ENCODE data around the gene GPER1. TPM values are rescaled to one million over a fixed set of nuclear protein-coding genes. Genes with fewer than 3 reads are reported as not detected.

The GPER1 gene
- polyA plus RNA-seq, 1 experiment: 1.4 TPM

DNA sequence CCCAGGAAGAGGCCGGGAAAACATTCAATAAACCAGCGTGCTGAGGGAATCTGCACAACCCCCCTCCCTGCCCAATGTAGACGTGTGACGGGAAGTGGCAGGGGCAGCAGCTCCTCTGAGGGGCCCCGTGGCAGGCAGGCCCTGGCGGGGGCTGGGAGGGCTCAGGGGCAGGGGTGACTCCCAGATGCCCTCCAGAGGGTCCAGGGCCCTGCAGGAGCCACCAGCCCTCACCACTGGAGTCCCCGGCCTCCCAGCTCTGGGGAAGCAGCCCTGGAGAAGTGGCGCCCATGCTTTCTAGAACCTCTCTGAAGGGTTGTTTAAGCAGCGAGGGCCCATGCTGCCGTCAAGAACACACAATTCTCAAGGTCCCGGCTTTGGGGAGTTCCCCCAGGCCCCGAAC, 8.4 kb upstream of the GPER1 start:
- no peaks in the 10 kb centered on the region; the same call in 1 of the 2 replicates for H3K9me3 ChIP-seq (ENCODE audit: control insufficient read depth, insufficient read depth, low read length)
- no peak overlapping the region for H3K27ac ChIP-seq (ENCODE audit: low read depth, low read length)
- H3K27me3 ChIP-seq (ENCODE audit: control insufficient read depth, insufficient read depth, low read length): no peaks in the 10 kb centered on the region
- no peak for DNase-seq (ENCODE audit: low read depth, low spot score)
- CTCF ChIA-PET: interaction anchor here (1.4 to 2.3 kb wide), 2 partner anchors 14 to 87 kb away, joined by 6 to 8 read pairs; no protein-coding TSS in a partner anchor
- TF ChIP-seq CTCF (IDR thresholded peaks at IDR 0.05; ENCODE audit: low read depth, low read length): no peak
- POLR2A ChIA-PET: no interaction called here
- H3K4me3 ChIP-seq (ENCODE audit: low read depth, low read length): no peak overlapping the region

DNA sequence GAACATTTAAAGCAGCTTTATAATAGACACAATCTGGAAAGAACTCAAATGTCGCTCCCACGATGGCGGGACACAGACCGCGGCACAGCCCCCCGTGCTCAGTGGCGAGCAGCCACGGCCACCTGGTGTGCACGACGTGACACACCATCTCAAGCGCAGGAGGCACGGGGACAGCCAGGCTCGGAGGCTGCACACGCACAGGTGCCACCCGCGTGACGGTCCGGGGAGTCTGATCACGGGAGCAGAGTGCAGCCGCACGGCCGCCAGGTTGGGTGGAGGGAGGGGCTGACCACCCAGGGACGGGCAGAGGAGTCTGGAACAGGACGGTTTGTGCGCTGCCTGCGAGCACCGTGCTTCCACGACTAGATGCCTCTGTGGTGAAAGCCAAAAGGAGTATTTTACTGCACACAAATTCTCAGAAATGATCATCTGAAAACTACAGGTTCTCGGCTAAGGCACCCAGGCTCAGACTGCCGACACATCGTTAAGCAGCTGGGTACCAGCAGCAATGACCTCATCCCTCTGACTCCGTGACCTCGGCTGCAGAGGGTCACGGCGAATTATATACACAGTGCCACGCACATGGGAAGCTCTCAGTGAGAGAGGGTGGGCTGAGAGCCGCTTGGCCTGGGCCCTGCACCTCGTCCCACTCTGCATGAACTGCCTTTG, 7.5 kb upstream of the GPER1 start:
- Histone ChIP-seq H3K27ac (ENCODE audit: low read depth, low read length) (no peak overlapping the region), H3K9me3 (ENCODE audit: control insufficient read depth, insufficient read depth, low read length) (no peaks in the 10 kb centered on the region; the same call in 1 of the 2 replicates), H3K4me3 (ENCODE audit: low read depth, low read length) (no peak overlapping the region), H3K27me3 (ENCODE audit: control insufficient read depth, insufficient read depth, low read length) (no peaks in the 10 kb centered on the region)
- DNase-seq (ENCODE audit: low read depth, low spot score): no peak
- POLR2A ChIA-PET: interaction anchor here (0.6 kb wide), 1 partner anchor 111 kb away, joined by 4 read pairs; no protein-coding TSS in a partner anchor
- TF ChIP-seq CTCF (IDR thresholded peaks at IDR 0.05; ENCODE audit: low read depth, low read length): no peak
- CTCF ChIA-PET: interaction anchor here (1.4 to 2.3 kb wide), 2 partner anchors 15 to 87 kb away, joined by 6 to 8 read pairs; no protein-coding TSS in a partner anchor

GRCh38 chr7:1080921-1081255, 7.0 kb upstream of the GPER1 start:
- ChIA-PET CTCF (interaction anchor here (2.3 kb wide), 1 partner anchor 15 kb away, joined by 8 read pairs; no protein-coding TSS in a partner anchor), POLR2A (interaction anchor here (0.6 kb wide), 1 partner anchor 112 kb away, joined by 4 read pairs; no protein-coding TSS in a partner anchor)
- no peaks in the 10 kb centered on the region; the same call in 1 of the 2 replicates for H3K9me3 ChIP-seq (ENCODE audit: control insufficient read depth, insufficient read depth, low read length)
- H3K27me3 ChIP-seq (ENCODE audit: control insufficient read depth, insufficient read depth, low read length): no peaks in the 10 kb centered on the region
- no peak overlapping the region for H3K4me3 ChIP-seq (ENCODE audit: low read depth, low read length)
- no peak for DNase-seq (ENCODE audit: low read depth, low spot score)
- no peak for TF ChIP-seq CTCF (IDR thresholded peaks at IDR 0.05; ENCODE audit: low read depth, low read length)
- no peak overlapping the region for H3K27ac ChIP-seq (ENCODE audit: low read depth, low read length)

DNA sequence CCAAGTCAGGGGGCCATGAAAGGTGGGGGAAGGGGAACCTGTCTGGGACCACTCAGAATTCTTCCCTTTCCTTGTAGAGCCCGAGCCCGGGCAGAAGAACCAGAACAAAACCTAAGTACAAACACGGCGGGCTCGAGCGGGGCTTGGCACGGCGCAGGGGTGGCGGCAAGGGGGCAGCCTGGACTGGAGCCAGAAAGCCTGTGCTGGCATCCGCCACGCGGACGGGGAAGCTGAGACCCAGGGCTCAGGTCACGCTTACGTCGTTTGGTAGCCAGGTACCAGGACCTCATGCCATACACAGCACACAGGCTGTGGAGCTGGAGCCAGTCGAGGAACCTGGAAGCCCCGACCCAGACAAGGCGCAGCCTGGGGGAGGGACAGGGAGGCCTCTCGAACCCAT, 6.6 kb upstream of the GPER1 start:
- Histone ChIP-seq H3K4me3 (ENCODE audit: low read depth, low read length) (no peak overlapping the region), H3K27ac (ENCODE audit: low read depth, low read length) (no peak overlapping the region), H3K27me3 (ENCODE audit: control insufficient read depth, insufficient read depth, low read length) (no peaks in the 10 kb centered on the region), H3K9me3 (ENCODE audit: control insufficient read depth, insufficient read depth, low read length) (no peaks in the 10 kb centered on the region; the same call in 1 of the 2 replicates)
- no peak for TF ChIP-seq CTCF (IDR thresholded peaks at IDR 0.05; ENCODE audit: low read depth, low read length)
- POLR2A ChIA-PET: interaction anchor here (0.6 kb wide), 1 partner anchor 112 kb away, joined by 4 read pairs; no protein-coding TSS in a partner anchor
- CTCF ChIA-PET: interaction anchor here (0.8 kb wide), 1 partner anchor 16 kb away, joined by 3 read pairs; no protein-coding TSS in a partner anchor
- no peak for DNase-seq (ENCODE audit: low read depth, low spot score)

- CTCF ChIA-PET: interaction anchor here (0.8 kb wide), 1 partner anchor 16 kb away, joined by 3 read pairs; no protein-coding TSS in a partner anchor
- Histone ChIP-seq H3K4me3 (ENCODE audit: low read depth, low read length) (no peak overlapping the region), H3K27me3 (ENCODE audit: control insufficient read depth, insufficient read depth, low read length) (no peaks in the 10 kb centered on the region), H3K9me3 (ENCODE audit: control insufficient read depth, insufficient read depth, low read length) (no peaks in the 10 kb centered on the region; the same call in 1 of the 2 replicates), H3K27ac (ENCODE audit: low read depth, low read length) (no peak overlapping the region)
- no peak for TF ChIP-seq CTCF (IDR thresholded peaks at IDR 0.05; ENCODE audit: low read depth, low read length)
- DNase-seq (ENCODE audit: low read depth, low spot score): peak; percentile 38
- POLR2A ChIA-PET: no interaction called here
These were observed 5.9 kb upstream of the GPER1 start for GRCh38 chr7:1081931-1082401.

Data from AG04450 (cell line).